A549 (cell line): Measurements from ENCODE around the gene ACTR3. TPM values are rescaled to one million over a fixed set of nuclear protein-coding genes. Genes with fewer than 3 reads are reported as not detected.

Experiments
- ATAC-seq, 2 experiments: fragments of 200-7000 bp in 1 of 2; fragments of >200 bp in 1 of 2; cut with Nextera tagmentation in 1 of 2; cut with Tn5 transposase in 1 of 2; 3 replicates each; pipeline versions ENCODE4 v1.8.0 to v1.9.1; 2018 to 2020; ENCODE audit warnings: mild to moderate bottlenecking in 1 of 2, moderate library complexity in 1 of 2
- CTCF ChIA-PET: fragments of 300-600 bp; sonication (Branson Sonifier 250); formaldehyde crosslinking; extraction: SDS; loops from one replicate; lab custom pipeline; 2021; ENCODE audit warnings: antibody characterized with exemption, inconsistent platforms; lab: Yijun Ruan, JAX
- POLR2A ChIA-PET: fragments of 350-600 bp; formaldehyde crosslinking; extraction: SDS; loops from one replicate; lab custom pipeline; 2021; ENCODE audit warnings: antibody characterized with exemption, inconsistent platforms; lab: Yijun Ruan, JAX
- DNase-seq, 2 experiments: peaks; one replicate each; pipeline versions ENCODE4 v3.0.0 to v3.0.0-alpha.2; 2011 to 2016; ENCODE audit warnings: low read depth in 1 of 2, low spot score in 1 of 2
- FAIRE-seq: peaks from 2 replicates; lab custom pipeline; 2011; peaks lifted over from hg19 to GRCh38; lab: Jason Lieb, UNC
- H3K27ac ChIP-seq, 2 experiments: fragments of >200 bp; sonication (Bioruptor Twin); formaldehyde crosslinking; 3 replicates each; pipeline ENCODE4 v1.5.1; 2016 to 2017
- H3K4me1 ChIP-seq: fragments of >200 bp; sonication (Bioruptor Twin); formaldehyde crosslinking; 3 replicates; pipeline ENCODE4 v1.6.1; 2016
- H3K4me2 ChIP-seq: fragments of >200 bp; sonication (Bioruptor Twin); formaldehyde crosslinking; 3 replicates; pipeline ENCODE4 v1.6.1; 2016
- H3K4me3 ChIP-seq: fragments of >200 bp; sonication (Bioruptor Twin); formaldehyde crosslinking; 3 replicates; pipeline ENCODE4 v1.5.1; 2016
- H3K9me3 ChIP-seq: fragments of >200 bp; sonication (Bioruptor Twin); formaldehyde crosslinking; 3 replicates; pipeline ENCODE4 v1.6.1; 2016
- CBX8 ChIP-seq: fragments of 200-600 bp; sonication (generic); IDR thresholded peaks from 2 replicates; pipeline ENCODE4 v1.6.1; 2016
- CEBPB ChIP-seq, 2 experiments: fragments of >200 bp in 1 of 2; sonication (Bioruptor Twin) in 1 of 2; formaldehyde crosslinking in 1 of 2; IDR thresholded peaks; 2 replicates each; pipeline ENCODE4 v1.6.1; 2012 to 2016
- EHMT2 ChIP-seq: fragments of 200-600 bp; sonication (generic); IDR thresholded peaks from 2 replicates; pipeline ENCODE4 v1.6.1; 2016; ENCODE audit warnings: antibody characterized with exemption, low read depth, mild to moderate bottlenecking, moderate library complexity
- ESRRA ChIP-seq: fragments of 150-350 bp; IDR thresholded peaks from 2 replicates; pipeline ENCODE4 v1.6.1; 2014; ENCODE audit warnings: mild to moderate bottlenecking, low read length, borderline replicate concordance
- HDAC2 ChIP-seq: fragments of 200-600 bp; sonication (generic); IDR thresholded peaks from 2 replicates; pipeline ENCODE4 v1.6.1; 2016
- HOXA7 ChIP-seq: fragments of 250-450 bp; sonication (Bioruptor Pico); IDR thresholded peaks from 2 replicates; pipeline ENCODE4 v1.5.0; 2020; ENCODE audit warnings: mild to moderate bottlenecking, moderate library complexity
- MYC ChIP-seq: IDR thresholded peaks from 2 replicates; pipeline ENCODE4 v1.6.1; 2012; ENCODE audit warnings: mild to moderate bottlenecking, inconsistent platforms, low read length, improper control_type of control experiment, borderline replicate concordance
- NPAS2 ChIP-seq: fragments of 250-450 bp; sonication (Bioruptor Pico); IDR thresholded peaks from 2 replicates; pipeline ENCODE4 v1.8.0; 2022; ENCODE audit warnings: mild to moderate bottlenecking, moderate library complexity, borderline replicate concordance
- PHF8 ChIP-seq: fragments of 200-600 bp; sonication (generic); IDR thresholded peaks from 2 replicates; pipeline ENCODE4 v1.6.1; 2016; ENCODE audit warnings: low read depth, mild to moderate bottlenecking, antibody characterized with exemption, moderate library complexity, borderline replicate concordance
- POLR2AphosphoS2 ChIP-seq: conservative IDR thresholded peaks from 2 replicates; pipeline ENCODE4 v1.6.1; 2012; ENCODE audit warnings: low read length, improper control_type of control experiment, inconsistent platforms
- RARB ChIP-seq: fragments of 250-450 bp; sonication (Bioruptor Pico); IDR thresholded peaks from 2 replicates; pipeline ENCODE4 v1.8.0; 2021; ENCODE audit warnings: mild to moderate bottlenecking, moderate library complexity
- RCOR1 ChIP-seq: fragments of 150-350 bp; IDR thresholded peaks from 2 replicates; pipeline ENCODE4 v1.6.1; 2014; ENCODE audit warnings: antibody characterized with exemption, low read length, low read depth
- RFX5 ChIP-seq: fragments of 450-650 bp; IDR thresholded peaks from 2 replicates; pipeline ENCODE4 v1.7.1; 2014; ENCODE audit warnings: antibody characterized with exemption, mild to moderate bottlenecking, moderate library complexity
- RNF2 ChIP-seq: fragments of 200-600 bp; sonication (generic); IDR thresholded peaks from 2 replicates; pipeline ENCODE4 v1.6.1; 2016; ENCODE audit warnings: low read depth, mild to moderate bottlenecking, antibody characterized with exemption, moderate library complexity, borderline replicate concordance
- SREBF2 ChIP-seq: fragments of 450-650 bp; IDR thresholded peaks from 2 replicates; pipeline ENCODE4 v1.6.1; 2014; ENCODE audit warnings: mild to moderate bottlenecking, moderate library complexity
- TFCP2L1 ChIP-seq: fragments of 250-450 bp; sonication (Bioruptor Pico); IDR thresholded peaks from 2 replicates; pipeline ENCODE4 v1.5.0; 2021; ENCODE audit warnings: mild to moderate bottlenecking
- ZC3H11A ChIP-seq: fragments of 450-650 bp; IDR thresholded peaks from 2 replicates; pipeline ENCODE4 v1.6.1; 2014; ENCODE audit warnings: antibody characterized with exemption, mild to moderate bottlenecking
- ZSCAN20 ChIP-seq: fragments of 250-450 bp; sonication (Bioruptor Pico); IDR thresholded peaks from 2 replicates; pipeline ENCODE4 v1.8.0; 2022; ENCODE audit warnings: mild to moderate bottlenecking, moderate library complexity
- WGBS: methylation state at CpG from one replicate; pipeline ENCODE4 v1.1.6; 2017; ENCODE audit errors: missing lambda C conversion rate; 5-methylcytosine and 5-hydroxymethylcytosine counted together
- polyA plus RNA-seq, 4 experiments: library from polyadenylated mRNA; depleted of rRNA in 3 of 4; stranded (reverse); fragments of >200 nt; fragmentation: RNase III in 1 of 4; extraction: RNeasy Plus Mini Kit Qiagen cat#74134 plus additional on column Dnase treatment in 1 of 4; gene quantifications; 2 replicates in 3 of 4; 3 replicates in 1 of 4; pipeline ENCODE4 v1.2.3, GENCODE V29; 2011 to 2017
- TF ChIP-seq, protein P1 (sequence below): fragments of >200 bp; sonication (Bioruptor Twin); formaldehyde crosslinking; IDR thresholded peaks from 3 replicates; pipeline ENCODE4 v1.5.1; 2016
- TF ChIP-seq, protein P2 (sequence below): fragments of >200 bp; sonication (Bioruptor Twin); formaldehyde crosslinking; IDR thresholded peaks from 3 replicates; pipeline ENCODE4 v1.6.1; 2016
- TF ChIP-seq, protein P3 (sequence below): fragments of >200 bp; sonication (Bioruptor Twin); formaldehyde crosslinking; IDR thresholded peaks from 2 replicates; pipeline ENCODE4 v1.6.1; 2016

Gene ACTR3
- polyA plus RNA-seq, 2 of the 4 experiments (the other 2 are of a cell fraction) = 359 to 412 TPM

DNA sequence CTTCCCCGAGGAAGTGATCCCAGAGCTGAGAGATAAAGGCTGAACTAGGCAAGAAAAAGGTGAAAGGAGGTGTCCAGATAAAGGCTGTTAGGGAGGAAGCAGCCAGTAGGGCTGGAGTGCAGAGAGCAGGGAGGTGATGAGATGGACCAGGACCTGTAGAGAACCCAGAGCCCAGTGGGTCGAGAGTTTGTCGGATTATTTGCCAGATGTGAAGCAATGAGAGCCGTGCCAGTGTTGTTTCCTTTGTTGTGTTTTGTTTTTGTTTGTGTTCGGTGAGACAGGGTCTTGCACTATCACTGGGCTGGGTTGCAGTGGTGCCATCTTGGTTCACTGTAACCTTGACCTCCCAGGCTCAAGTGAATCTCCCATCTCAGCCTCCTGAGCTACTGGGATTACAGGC, 111.3 kb downstream of the ACTR3 start:
- TF ChIP-seq RCOR1 (no peak), HOXA7 (CRISPR knock-in tag) (no peak), RNF2 (no peak), RFX5 (no peak), POLR2AphosphoS2 (no peak), NPAS2 (no peak)
- TF ChIP-seq, protein P1, sequence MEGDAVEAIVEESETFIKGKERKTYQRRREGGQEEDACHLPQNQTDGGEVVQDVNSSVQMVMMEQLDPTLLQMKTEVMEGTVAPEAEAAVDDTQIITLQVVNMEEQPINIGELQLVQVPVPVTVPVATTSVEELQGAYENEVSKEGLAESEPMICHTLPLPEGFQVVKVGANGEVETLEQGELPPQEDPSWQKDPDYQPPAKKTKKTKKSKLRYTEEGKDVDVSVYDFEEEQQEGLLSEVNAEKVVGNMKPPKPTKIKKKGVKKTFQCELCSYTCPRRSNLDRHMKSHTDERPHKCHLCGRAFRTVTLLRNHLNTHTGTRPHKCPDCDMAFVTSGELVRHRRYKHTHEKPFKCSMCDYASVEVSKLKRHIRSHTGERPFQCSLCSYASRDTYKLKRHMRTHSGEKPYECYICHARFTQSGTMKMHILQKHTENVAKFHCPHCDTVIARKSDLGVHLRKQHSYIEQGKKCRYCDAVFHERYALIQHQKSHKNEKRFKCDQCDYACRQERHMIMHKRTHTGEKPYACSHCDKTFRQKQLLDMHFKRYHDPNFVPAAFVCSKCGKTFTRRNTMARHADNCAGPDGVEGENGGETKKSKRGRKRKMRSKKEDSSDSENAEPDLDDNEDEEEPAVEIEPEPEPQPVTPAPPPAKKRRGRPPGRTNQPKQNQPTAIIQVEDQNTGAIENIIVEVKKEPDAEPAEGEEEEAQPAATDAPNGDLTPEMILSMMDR = no peak
- FAIRE-seq (no peak), ATAC-seq (no peak), DNase-seq (no peak)
- ChIA-PET POLR2A (no interaction called here), CTCF (interaction anchor here (1.4 to 1.9 kb wide), 2 partner anchors 9 to 12 kb away, joined by 3 to 4 read pairs; no protein-coding TSS in a partner anchor)
- WGBS = 14% methylated on average over 5 of the region's 5 CpGs
- Histone ChIP-seq H3K4me2 (no peak overlapping the region), H3K4me3 (no peak overlapping the region), H3K4me1 (no peaks in the 10 kb centered on the region), H3K9me3 (no peaks in the 10 kb centered on the region), H3K27ac (no peak overlapping the region)

DNA sequence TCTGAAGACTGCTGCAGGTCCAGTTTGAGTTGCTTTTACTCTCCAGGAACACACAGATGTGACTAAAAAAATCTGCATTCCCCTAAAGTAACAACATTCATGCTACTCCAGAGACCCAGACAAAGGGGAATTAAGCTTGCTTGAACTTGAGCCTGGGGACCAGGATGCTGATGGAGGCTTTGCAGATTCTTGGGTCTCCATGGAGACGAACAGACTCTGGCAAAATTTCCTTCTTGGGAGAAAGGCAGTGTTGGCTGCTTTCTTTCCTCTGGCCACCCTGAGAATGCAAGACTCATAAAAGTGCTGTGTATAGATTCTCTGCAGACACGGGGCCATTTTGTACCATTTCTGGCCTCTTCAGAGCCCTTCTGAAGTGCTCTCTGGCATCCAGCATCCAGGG, 112.0 kb downstream of the ACTR3 start:
- no peak for FAIRE-seq
- Histone ChIP-seq H3K27ac (no peak overlapping the region), H3K4me2 (no peak overlapping the region), H3K4me3 (no peak overlapping the region), H3K9me3 (no peaks in the 10 kb centered on the region), H3K4me1 (no peaks in the 10 kb centered on the region)
- TF ChIP-seq ZC3H11A = no peak
- TF ChIP-seq, protein P1 = no peak
- no peak for TF ChIP-seq SREBF2
- TF ChIP-seq POLR2AphosphoS2 = no peak
- no peak for TF ChIP-seq HDAC2
- TF ChIP-seq CEBPB (IDR thresholded peaks at IDR 0.05) = no peak
- no peak for TF ChIP-seq TFCP2L1 (CRISPR knock-in tag)
- TF ChIP-seq, protein P2, sequence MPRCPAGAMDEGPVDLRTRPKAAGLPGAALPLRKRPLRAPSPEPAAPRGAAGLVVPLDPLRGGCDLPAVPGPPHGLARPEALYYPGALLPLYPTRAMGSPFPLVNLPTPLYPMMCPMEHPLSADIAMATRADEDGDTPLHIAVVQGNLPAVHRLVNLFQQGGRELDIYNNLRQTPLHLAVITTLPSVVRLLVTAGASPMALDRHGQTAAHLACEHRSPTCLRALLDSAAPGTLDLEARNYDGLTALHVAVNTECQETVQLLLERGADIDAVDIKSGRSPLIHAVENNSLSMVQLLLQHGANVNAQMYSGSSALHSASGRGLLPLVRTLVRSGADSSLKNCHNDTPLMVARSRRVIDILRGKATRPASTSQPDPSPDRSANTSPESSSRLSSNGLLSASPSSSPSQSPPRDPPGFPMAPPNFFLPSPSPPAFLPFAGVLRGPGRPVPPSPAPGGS = no peak
- TF ChIP-seq CBX8 = no peak
- TF ChIP-seq, protein P3, sequence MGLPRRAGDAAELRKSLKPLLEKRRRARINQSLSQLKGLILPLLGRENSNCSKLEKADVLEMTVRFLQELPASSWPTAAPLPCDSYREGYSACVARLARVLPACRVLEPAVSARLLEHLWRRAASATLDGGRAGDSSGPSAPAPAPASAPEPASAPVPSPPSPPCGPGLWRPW = no peak
- no peak for TF ChIP-seq ESRRA
- TF ChIP-seq ZSCAN20 (CRISPR knock-in tag) = no peak
- no peak for TF ChIP-seq PHF8
- TF ChIP-seq MYC = no peak
- TF ChIP-seq RARB = no peak
- no peak for TF ChIP-seq EHMT2
- DNase-seq = no peak
- ChIA-PET CTCF (interaction anchor here (1.2 to 1.9 kb wide), 3 partner anchors 10 to 21 kb away, joined by 3 to 4 read pairs (median 3); no protein-coding TSS in a partner anchor), POLR2A (no interaction called here)
- 5% methylated on average over 2 of the region's 2 CpGs for WGBS
- ATAC-seq = no peak
